ENCODE results near the gene KIF12.

Gene KIF12

DNA sequence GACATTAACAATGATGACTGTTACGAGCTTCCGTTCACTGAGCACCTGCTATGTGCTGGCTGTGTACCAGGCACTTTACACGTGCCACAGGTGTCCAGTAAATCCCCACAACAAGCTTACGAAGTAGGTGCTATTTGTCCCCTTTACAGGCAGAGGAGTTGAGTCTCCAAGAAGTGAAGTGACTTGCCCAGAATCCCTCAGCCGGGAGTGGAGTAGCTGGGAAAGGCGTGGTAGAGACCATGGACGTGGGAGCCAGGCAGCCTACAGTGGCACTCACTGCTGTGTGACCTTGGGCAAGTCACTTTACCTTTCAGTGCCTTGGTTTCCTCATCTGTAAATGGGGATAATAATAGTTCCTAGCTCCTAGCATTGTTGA lies 20.3 kb downstream of the KIF12 start:
- H3K27ac ChIP-seq: peak overlapping the region; percentile 21; the same call in 1 of the 2 replicates
- TF ChIP-seq, protein P1, sequence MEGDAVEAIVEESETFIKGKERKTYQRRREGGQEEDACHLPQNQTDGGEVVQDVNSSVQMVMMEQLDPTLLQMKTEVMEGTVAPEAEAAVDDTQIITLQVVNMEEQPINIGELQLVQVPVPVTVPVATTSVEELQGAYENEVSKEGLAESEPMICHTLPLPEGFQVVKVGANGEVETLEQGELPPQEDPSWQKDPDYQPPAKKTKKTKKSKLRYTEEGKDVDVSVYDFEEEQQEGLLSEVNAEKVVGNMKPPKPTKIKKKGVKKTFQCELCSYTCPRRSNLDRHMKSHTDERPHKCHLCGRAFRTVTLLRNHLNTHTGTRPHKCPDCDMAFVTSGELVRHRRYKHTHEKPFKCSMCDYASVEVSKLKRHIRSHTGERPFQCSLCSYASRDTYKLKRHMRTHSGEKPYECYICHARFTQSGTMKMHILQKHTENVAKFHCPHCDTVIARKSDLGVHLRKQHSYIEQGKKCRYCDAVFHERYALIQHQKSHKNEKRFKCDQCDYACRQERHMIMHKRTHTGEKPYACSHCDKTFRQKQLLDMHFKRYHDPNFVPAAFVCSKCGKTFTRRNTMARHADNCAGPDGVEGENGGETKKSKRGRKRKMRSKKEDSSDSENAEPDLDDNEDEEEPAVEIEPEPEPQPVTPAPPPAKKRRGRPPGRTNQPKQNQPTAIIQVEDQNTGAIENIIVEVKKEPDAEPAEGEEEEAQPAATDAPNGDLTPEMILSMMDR (conservative IDR thresholded peaks at IDR 0.05): no peak
- TF ChIP-seq ZFX (IDR thresholded peaks at IDR 0.05): no peak

- TF ChIP-seq, protein P1 (conservative IDR thresholded peaks at IDR 0.05): no peak
- TF ChIP-seq ZFX (IDR thresholded peaks at IDR 0.05): no peak
- H3K27ac ChIP-seq: peak within 1 kb of the TSS; percentile 21
Measured at GRCh38 chr9:114078021-114078780, 20.9 kb downstream of the KIF12 start, which contains the start of gene AMBP. Gene AMBP (minus strand): TSS chr9:114078300. CDS start chr9:114078209, 91 bp downstream.

GRCh38 chr9:114077162-114077837 lies 21.8 kb downstream of the KIF12 start:
- TF ChIP-seq, protein P1 (conservative IDR thresholded peaks at IDR 0.05): no peak
- no peak for TF ChIP-seq ZFX (IDR thresholded peaks at IDR 0.05)
- no peak overlapping the region; the same call in 1 of the 2 replicates for H3K27ac ChIP-seq

GRCh38 chr9:114076237-114077161 lies 22.6 kb downstream of the KIF12 start:
- no peak for TF ChIP-seq ZFX (IDR thresholded peaks at IDR 0.05)
- TF ChIP-seq, protein P1 (conservative IDR thresholded peaks at IDR 0.05): no peak
- H3K27ac ChIP-seq: no peak overlapping the region

DNA sequence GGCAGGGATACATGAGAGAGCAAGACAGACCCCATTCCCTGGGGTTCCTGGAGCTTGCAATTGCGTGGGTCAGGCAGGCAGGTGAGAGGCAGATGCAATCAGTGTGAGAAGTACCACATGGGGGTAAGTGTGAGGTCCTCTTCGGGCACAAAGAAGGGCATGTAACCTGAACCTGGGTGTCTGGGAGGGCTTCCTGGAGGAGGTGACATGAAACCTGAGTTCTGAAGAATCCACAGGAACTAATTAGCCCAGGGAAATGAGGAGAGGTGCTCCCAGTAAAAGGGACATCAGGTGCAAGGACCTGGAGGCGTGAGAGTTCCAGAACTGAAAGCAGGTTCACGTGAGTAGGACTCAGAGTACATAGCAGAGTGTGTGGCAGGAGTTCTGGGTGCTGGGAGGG lies 23.5 kb downstream of the KIF12 start:
- TF ChIP-seq, protein P1 (conservative IDR thresholded peaks at IDR 0.05): no peak
- no peak for TF ChIP-seq ZFX (IDR thresholded peaks at IDR 0.05)
- no peak overlapping the region for H3K27ac ChIP-seq

DNA sequence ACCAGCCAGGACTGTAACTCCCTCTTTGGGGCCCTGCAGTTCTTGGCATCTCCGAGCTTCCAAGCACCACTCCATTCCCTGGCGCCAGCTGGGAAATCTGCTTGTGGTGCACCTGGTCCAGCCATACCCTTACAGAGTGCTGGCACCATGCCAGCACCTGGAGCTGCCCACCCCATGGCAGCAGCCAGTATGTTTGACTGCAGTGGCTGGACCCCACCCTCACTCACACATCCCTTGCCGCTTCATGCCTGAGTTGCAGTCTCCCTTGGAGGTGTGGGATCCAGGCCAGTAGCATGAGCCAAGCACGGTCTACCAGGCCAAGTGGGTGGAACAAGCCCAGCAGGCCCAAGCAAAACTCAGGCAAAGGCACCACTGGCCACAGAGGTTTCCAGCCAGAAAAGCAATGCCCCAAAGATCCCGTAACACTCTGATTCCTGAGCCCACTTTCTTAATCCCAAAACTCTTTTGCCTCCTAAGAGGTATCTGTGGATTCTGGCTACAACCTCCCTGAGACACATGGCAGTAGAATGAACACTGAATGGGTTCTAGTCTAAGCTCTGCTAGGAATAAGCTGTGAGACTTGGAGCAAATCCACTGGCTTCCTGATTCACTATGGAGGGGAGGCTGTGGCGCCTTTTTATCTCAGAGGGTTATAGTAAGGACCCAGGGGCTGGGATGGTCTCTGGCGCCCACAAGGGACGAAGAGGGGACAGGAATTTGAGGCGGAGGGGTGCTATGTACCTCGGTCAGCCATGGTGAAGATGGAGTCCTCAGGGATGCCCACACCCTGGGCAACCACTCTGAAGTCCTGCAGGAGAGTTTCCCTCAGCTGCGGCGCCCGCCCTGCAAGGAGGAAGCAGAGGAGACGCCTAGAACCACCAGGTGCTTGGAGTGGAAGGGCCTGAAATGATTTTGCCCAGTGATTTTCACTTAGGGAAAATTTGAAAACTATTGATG lies 26.6 kb downstream of the KIF12 start:
- TF ChIP-seq ZFX (IDR thresholded peaks at IDR 0.05): no peak
- TF ChIP-seq, protein P1 (conservative IDR thresholded peaks at IDR 0.05): no peak
- H3K27ac ChIP-seq: no peak overlapping the region
